Keratinocyte (primary cell): ENCODE results near the gene PPP6C. TPM values are rescaled to one million over a fixed set of nuclear protein-coding genes. Genes with fewer than 3 reads are reported as not detected.

Source experiments
- DNase-seq: peaks from one replicate; pipeline ENCODE4 v3.0.0-alpha.2; 2011; ENCODE audit warnings: low read depth, missing footprints, low spot score
- FAIRE-seq: peaks from 2 replicates; lab custom pipeline; 2011; peaks lifted over from hg19 to GRCh38; lab: Jason Lieb, UNC
- H2AFZ ChIP-seq: 2 replicates; pipeline ENCODE4 v1.6.0; 2012; ENCODE audit warnings: low read length, control low read depth, inconsistent platforms; ENCODE audit not compliant: control insufficient read depth
- H3K27ac ChIP-seq: 2 replicates; pipeline ENCODE4 v1.5.1; 2011; ENCODE audit warnings: low read length; ENCODE audit not compliant: control insufficient read depth, insufficient read depth
- H3K27me3 ChIP-seq: 3 replicates; pipeline ENCODE4 v1.6.0; 2011; ENCODE audit warnings: low read length; ENCODE audit not compliant: control insufficient read depth, insufficient read depth; ENCODE audit errors: extremely low read depth
- H3K36me3 ChIP-seq, 2 experiments: 2 replicates in 1 of 2; 3 replicates in 1 of 2; pipeline ENCODE4 v1.5.1; 2011; ENCODE audit warnings: low read length in 2 of 2, mild to moderate bottlenecking in 1 of 2; ENCODE audit not compliant: control insufficient read depth in 2 of 2, insufficient read depth in 2 of 2; ENCODE audit errors: extremely low read depth in 1 of 2
- H3K4me1 ChIP-seq: 3 replicates; pipeline ENCODE4 v1.5.1; 2011; ENCODE audit warnings: low read length; ENCODE audit not compliant: control insufficient read depth, insufficient read depth; ENCODE audit errors: extremely low read depth
- H3K4me2 ChIP-seq: 3 replicates; pipeline ENCODE4 v1.6.0; 2011; ENCODE audit warnings: low read depth, low read length; ENCODE audit not compliant: control insufficient read depth, insufficient read depth; ENCODE audit errors: extremely low read depth
- H3K4me3 ChIP-seq, 3 experiments: fragments of 200-600 bp in 1 of 3; sonication (generic) in 1 of 3; 2 replicates in 2 of 3; 3 replicates in 1 of 3; pipeline ENCODE4 v1.5.1; 2011 to 2016; ENCODE audit warnings: low read length in 3 of 3, mild to moderate bottlenecking in 3 of 3, control low read depth in 2 of 3, inconsistent platforms in 1 of 3, low read depth in 1 of 3, mixed read lengths in 1 of 3, mixed run types in 1 of 3, moderate library complexity in 1 of 3; ENCODE audit not compliant: control insufficient read depth in 2 of 3, insufficient read depth in 2 of 3; ENCODE audit errors: extremely low read depth in 1 of 3
- H3K79me2 ChIP-seq: 2 replicates; pipeline ENCODE4 v1.6.0; 2012; ENCODE audit warnings: low read length; ENCODE audit not compliant: control insufficient read depth, insufficient read depth
- H3K9ac ChIP-seq: 3 replicates; pipeline ENCODE4 v1.6.0; 2011; ENCODE audit warnings: low read length; ENCODE audit not compliant: control insufficient read depth, insufficient read depth; ENCODE audit errors: extremely low read depth
- H3K9me1 ChIP-seq: 3 replicates; pipeline ENCODE4 v1.6.0; 2011; ENCODE audit warnings: low read length; ENCODE audit not compliant: control insufficient read depth, insufficient read depth; ENCODE audit errors: extremely low read depth
- H3K9me3 ChIP-seq: 2 replicates; pipeline ENCODE4 v1.5.1; 2012; ENCODE audit warnings: low read depth, low read length; ENCODE audit not compliant: control insufficient read depth
- H4K20me1 ChIP-seq: 3 replicates; pipeline ENCODE4 v1.6.0; 2011; ENCODE audit warnings: low read length; ENCODE audit not compliant: control insufficient read depth, insufficient read depth; ENCODE audit errors: extremely low read depth
- CTCF ChIP-seq, 3 experiments: IDR thresholded peaks in 1 of 3; conservative IDR thresholded peaks in 1 of 3; optimal IDR thresholded peaks in 1 of 3; 2 replicates in 2 of 3; 3 replicates in 1 of 3; pipeline versions ENCODE3 to v1.5.1; 2011; ENCODE audit warnings: low read length in 3 of 3, mild to moderate bottlenecking in 3 of 3, moderate library complexity in 2 of 3, control low read depth in 1 of 3, inconsistent platforms in 1 of 3; ENCODE audit not compliant: insufficient read depth in 2 of 3; ENCODE audit errors: extremely low read depth in 1 of 3
- EZH2 ChIP-seq: IDR thresholded peaks from one replicate; pipeline ENCODE4 v1.6.1; 2012; ENCODE audit warnings: inconsistent platforms, mild to moderate bottlenecking, low read length, moderate library complexity
- dilution Hi-C: fragments of 300-500 bp; cut with MboI; formaldehyde crosslinking; loops from one replicate; pipeline ENCODE4 v1.7.0; 2020; ENCODE audit warnings: low sequenced_read_pairs; ENCODE audit not compliant: extremely low pct_ligation_motif_present
- polyA plus RNA-seq, 5 experiments: library from polyadenylated mRNA; depleted of rRNA in 3 of 5; stranded (reverse) in 3 of 5; stranded (forward) in 1 of 5; unstranded in 1 of 5; fragments of >200 nt; gene quantifications; 1 replicate in 1 of 5; 2 replicates in 3 of 5; 3 replicates in 1 of 5; pipeline versions ENCODE4 v1.2.1 to v1.2.3, GENCODE V29; 2011 to 2012; ENCODE audit warnings: missing spikeins in 2 of 5, low read depth in 1 of 5, low replicate concordance in 1 of 5

PPP6C gene
- polyA plus RNA-seq, 1 donor (not counting 4 experiments of a cell fraction or from before 2014, with no cell fraction given), result 35.9 TPM

DNA sequence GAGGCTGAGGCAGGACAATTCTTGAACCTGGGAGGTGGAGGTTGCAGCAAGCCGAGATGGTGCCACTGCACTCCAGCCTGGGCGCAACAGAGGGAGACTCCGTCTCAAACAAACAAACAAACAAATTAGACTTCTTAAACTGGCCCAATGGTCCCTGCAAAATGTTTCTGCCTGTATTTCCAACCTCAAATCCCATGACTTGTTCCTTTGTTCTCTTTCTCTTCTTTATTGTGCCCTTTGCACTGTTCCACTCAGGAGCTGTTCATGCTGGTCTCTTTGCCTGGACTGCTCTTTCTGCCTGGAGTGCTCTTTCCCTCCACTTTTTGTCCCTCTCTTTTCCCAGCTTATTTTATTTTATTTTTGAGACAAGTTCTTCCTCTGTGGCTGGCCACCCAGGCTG, 14.9 kb upstream of the PPP6C start:
- Histone ChIP-seq H3K27ac (no peak overlapping the region), H3K9me1 (no peaks in the 10 kb centered on the region), H3K79me2 (peaks cover 6% of the 10 kb centered on the region), H3K9me3 (no peaks in the 10 kb centered on the region), H3K9ac (no peak overlapping the region), H3K4me1 (peaks cover 5% of the 10 kb centered on the region), H4K20me1 (no peaks in the 10 kb centered on the region), H3K4me3 (no peak overlapping the region), H3K36me3 (peaks cover 15 to 19% of the 10 kb centered on the region in 2 experiments), H3K27me3 (no peaks in the 10 kb centered on the region), H2AFZ (no peak overlapping the region), H3K4me2 (no peak overlapping the region)
- DNase-seq (no peak), FAIRE-seq (no peak)
- TF ChIP-seq CTCF (optimal IDR thresholded peaks at IDR 0.05 in 1 of 3, IDR thresholded peaks at IDR 0.05 in 1 of 3, conservative IDR thresholded peaks at IDR 0.05 in 1 of 3; ENCODE audit: extremely low read depth in 1 of 3, insufficient read depth in 2 of 3, low read length in 3 of 3), result no peak
- no peak for TF ChIP-seq EZH2
- dilution Hi-C loops, result no loop called here

GRCh38 chr9:125202846-125203618, 13.4 kb upstream of the PPP6C start:
- no peak overlapping the region for H2AFZ ChIP-seq
- H3K4me1 ChIP-seq, result peaks cover 6% of the 10 kb centered on the region
- no peak for FAIRE-seq
- no peak overlapping the region for H3K9ac ChIP-seq
- dilution Hi-C loops, result no loop called here
- no peak overlapping the region for H3K4me3 ChIP-seq
- H3K27me3 ChIP-seq, result no peaks in the 10 kb centered on the region
- H3K9me1 ChIP-seq, result no peaks in the 10 kb centered on the region
- no peaks in the 10 kb centered on the region for H4K20me1 ChIP-seq
- no peak for DNase-seq
- H3K4me2 ChIP-seq, result no peak overlapping the region
- no peak for TF ChIP-seq EZH2
- TF ChIP-seq CTCF (optimal IDR thresholded peaks at IDR 0.05 in 1 of 3, IDR thresholded peaks at IDR 0.05 in 1 of 3, conservative IDR thresholded peaks at IDR 0.05 in 1 of 3; ENCODE audit: extremely low read depth in 1 of 3, insufficient read depth in 2 of 3, low read length in 3 of 3), result no peak
- peaks cover 15 to 19% of the 10 kb centered on the region in 2 experiments for H3K36me3 ChIP-seq
- no peak overlapping the region for H3K27ac ChIP-seq
- H3K9me3 ChIP-seq, result no peaks in the 10 kb centered on the region
- peaks cover 6% of the 10 kb centered on the region for H3K79me2 ChIP-seq
